Stomach (tissue), 9 donors: ENCODE data around the gene TRAF3IP3. TPM values are rescaled to one million over a fixed set of nuclear protein-coding genes. Genes with fewer than 3 reads are reported as not detected.

Source experiments
- DNase-seq, 2 donors: peaks; one replicate each; pipeline versions ENCODE4 v3.0.0 to v3.0.0-alpha.2; 2013 to 2019
- H3K27ac ChIP-seq, 5 donors: fragments of 200-600 bp in 4 of 5; sonication (generic) in 4 of 5; one replicate each; pipeline ENCODE4 v1.5.1; 2013 to 2019; ENCODE audit warnings: mild to moderate bottlenecking in 1 of 5, moderate library complexity in 1 of 5
- H3K27me3 ChIP-seq, 3 donors: fragments of 200-600 bp; sonication (generic); one replicate each; pipeline ENCODE4 v1.5.1; 2017 to 2019; ENCODE audit warnings: mixed run types in 1 of 3
- H3K36me3 ChIP-seq, 4 donors: fragments of 200-600 bp; sonication (generic); 1 replicate in 3 of 4; 2 replicates in 1 of 4; pipeline ENCODE4 v1.5.1; 2016 to 2019
- H3K4me1 ChIP-seq, 4 donors: fragments of 200-600 bp; sonication (generic); one replicate each; pipeline ENCODE4 v1.5.1; 2016 to 2019
- H3K4me3 ChIP-seq, 4 donors: fragments of 200-600 bp; sonication (generic) in 3 of 4; one replicate each; pipeline ENCODE4 v1.5.1; 2016 to 2019; ENCODE audit warnings: mild to moderate bottlenecking in 1 of 4
- H3K9me3 ChIP-seq, 4 donors: fragments of 200-600 bp; sonication (generic); one replicate each; pipeline ENCODE4 v1.5.1; 2016 to 2019
- EP300 ChIP-seq: sonication (generic); formaldehyde crosslinking; IDR thresholded peaks from one replicate; pipeline ENCODE4 v1.6.1; 2017; ENCODE audit warnings: antibody characterized with exemption
- POLR2A ChIP-seq, 4 donors: fragments of 450-650 bp; IDR thresholded peaks; one replicate each; pipeline ENCODE4 v1.6.1; 2016; ENCODE audit warnings: antibody characterized with exemption in 4 of 4, control low read depth in 2 of 4, mild to moderate bottlenecking in 1 of 4, moderate library complexity in 1 of 4
- POLR2AphosphoS5 ChIP-seq, 3 donors: sonication (generic); formaldehyde crosslinking; IDR thresholded peaks; one replicate each; pipeline ENCODE4 v1.6.1; 2016; ENCODE audit warnings: antibody characterized with exemption in 3 of 3
- WGBS, 5 donors: extraction: QIAGEN DNeasy Blood & Tissue Kit in 3 of 5; methylation state at CpG; one replicate each; pipeline versions ENCODE4 v1.1.5 to v1.1.7; 2013 to 2018; 5-methylcytosine and 5-hydroxymethylcytosine counted together
- intact Hi-C: fragments of 100-400 bp; cut with DNase I; formaldehyde crosslinking; loops from one replicate; pipeline ENCODE4 v1.15.1; 2023; ENCODE audit warnings: low total_unique reads
- polyA plus RNA-seq, 3 donors: library from polyadenylated mRNA; stranded (reverse); fragments of 200-250 nt; gene quantifications; one replicate each; pipeline ENCODE4 v1.2.3, GENCODE V29; 2013
- total RNA-seq, 5 donors: library from RNA; depleted of rRNA; stranded (reverse); fragments of >200 nt; gene quantifications; one replicate each; pipeline versions ENCODE4 v1.1.0 to v1.2.3, GENCODE V29; 2014 to 2016
- TF ChIP-seq, protein P1 (sequence below), 7 experiments: fragments of 450-650 bp in 4 of 7; fragments of 200-600 bp in 3 of 7; sonication (generic) in 3 of 7; IDR thresholded peaks; one replicate each; pipeline ENCODE4 v1.5.1; 2016 to 2019; ENCODE audit warnings: antibody characterized with exemption in 7 of 7, control low read depth in 2 of 7, mild to moderate bottlenecking in 1 of 7
- donor health status: healthy with polysubstance abuse.
- donor health status: Bipolar disorder and iron deficiency.
- donor health status: healthy.

The TRAF3IP3 gene
- total and polyA plus RNA-seq, 8 donors = 2.2 to 9.6 (median 3.3) TPM; not detected in 1

DNA sequence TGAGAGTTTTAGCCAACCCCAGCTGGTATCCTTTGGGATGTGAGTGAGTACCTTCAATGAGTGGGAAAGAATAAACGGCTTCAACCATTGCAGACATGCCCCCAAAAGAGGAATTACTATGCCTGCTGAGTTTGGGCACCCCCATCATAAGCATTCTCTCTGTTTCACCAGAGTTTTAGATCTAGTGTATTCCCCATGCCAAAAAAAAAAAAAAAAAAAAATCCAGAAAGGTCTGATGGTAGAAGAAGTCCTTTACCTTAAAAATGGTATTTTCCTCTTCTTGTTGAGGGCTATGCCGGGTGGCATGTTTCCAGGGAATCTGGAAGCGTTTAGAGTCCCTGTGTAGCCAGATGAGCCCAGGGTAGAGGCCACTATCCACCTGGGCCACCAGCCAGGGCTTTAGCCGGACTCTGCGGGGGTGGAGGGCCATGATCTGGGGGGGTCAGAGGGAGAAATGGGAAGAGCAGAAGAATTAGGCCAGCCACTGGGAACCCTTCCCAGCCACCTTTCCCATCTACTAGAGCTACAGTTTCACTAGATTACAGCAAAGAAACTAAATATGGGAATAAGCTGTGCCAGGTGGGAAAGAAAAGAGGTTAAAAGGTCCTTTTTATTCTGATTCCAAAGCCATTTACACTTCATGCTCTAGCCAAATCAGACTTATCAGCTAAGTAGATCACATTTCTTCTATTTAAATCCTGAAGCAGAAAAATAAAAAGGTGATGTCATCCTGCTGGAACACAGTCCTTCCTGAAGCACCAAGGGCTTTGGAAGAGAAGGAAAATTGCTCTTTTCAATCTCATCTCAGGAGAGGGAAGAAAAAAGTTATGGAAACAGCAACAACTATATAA is 45.4 kb downstream of the TRAF3IP3 start:
- peak overlapping the region; percentile 59 to 89 (median 79) for H3K27ac ChIP-seq
- TF ChIP-seq POLR2AphosphoS5 (IDR thresholded peaks at IDR 0.05) (no peak), POLR2A (IDR thresholded peaks at IDR 0.05) (no peak), EP300 (no peak)
- TF ChIP-seq, protein P1, sequence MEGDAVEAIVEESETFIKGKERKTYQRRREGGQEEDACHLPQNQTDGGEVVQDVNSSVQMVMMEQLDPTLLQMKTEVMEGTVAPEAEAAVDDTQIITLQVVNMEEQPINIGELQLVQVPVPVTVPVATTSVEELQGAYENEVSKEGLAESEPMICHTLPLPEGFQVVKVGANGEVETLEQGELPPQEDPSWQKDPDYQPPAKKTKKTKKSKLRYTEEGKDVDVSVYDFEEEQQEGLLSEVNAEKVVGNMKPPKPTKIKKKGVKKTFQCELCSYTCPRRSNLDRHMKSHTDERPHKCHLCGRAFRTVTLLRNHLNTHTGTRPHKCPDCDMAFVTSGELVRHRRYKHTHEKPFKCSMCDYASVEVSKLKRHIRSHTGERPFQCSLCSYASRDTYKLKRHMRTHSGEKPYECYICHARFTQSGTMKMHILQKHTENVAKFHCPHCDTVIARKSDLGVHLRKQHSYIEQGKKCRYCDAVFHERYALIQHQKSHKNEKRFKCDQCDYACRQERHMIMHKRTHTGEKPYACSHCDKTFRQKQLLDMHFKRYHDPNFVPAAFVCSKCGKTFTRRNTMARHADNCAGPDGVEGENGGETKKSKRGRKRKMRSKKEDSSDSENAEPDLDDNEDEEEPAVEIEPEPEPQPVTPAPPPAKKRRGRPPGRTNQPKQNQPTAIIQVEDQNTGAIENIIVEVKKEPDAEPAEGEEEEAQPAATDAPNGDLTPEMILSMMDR (IDR thresholded peaks at IDR 0.05) = no peak
- DNase-seq = peak in 1 of 2 donors; percentile 40
- intact Hi-C loops = no loop called here
- peaks cover 7 to 61% (median 39%) of the 10 kb centered on the region in 4 donors for H3K4me1 ChIP-seq
- peaks cover 0 to 12% (median 7%) of the 10 kb centered on the region in 4 donors for H3K36me3 ChIP-seq
- H3K9me3 ChIP-seq = no peaks in the 10 kb centered on the region
- H3K27me3 ChIP-seq = peaks cover 0 to 11% (median 4%) of the 10 kb centered on the region in 3 donors
- no peak overlapping the region for H3K4me3 ChIP-seq
- 42 to 60% (median 49%) methylated on average over 5 of the region's 5 CpGs for WGBS, 5 donors

DNA sequence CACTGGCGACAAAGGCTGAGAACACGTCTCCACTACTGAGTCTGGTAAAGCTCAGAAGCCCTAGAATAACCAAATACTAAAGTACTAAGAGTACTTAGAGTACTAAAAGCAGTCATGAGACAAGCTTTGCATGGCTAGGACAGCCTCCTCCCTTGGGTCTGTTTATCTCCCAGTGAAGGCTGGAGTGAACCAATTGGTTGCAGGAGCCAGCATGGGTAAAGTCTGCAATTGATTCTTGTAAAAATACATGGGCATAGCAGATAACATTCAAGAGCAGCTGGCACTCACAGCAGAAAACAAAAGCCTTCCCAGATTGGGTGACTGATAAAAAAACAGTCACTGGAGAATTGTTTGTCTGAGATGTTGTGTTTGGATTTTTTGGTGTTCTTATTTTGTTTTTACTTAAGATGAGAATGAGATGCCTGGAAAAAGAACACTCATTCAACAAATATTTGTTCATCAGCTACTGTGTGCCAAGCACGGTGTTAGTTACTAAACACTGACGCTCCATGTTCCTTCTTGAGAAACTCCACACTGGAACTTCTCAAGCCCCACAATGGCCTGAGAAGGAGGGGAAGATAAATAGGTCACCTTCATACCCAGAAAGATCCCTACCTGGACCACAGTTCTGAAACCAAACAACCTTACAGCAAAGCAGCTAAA is 46.4 kb downstream of the TRAF3IP3 start:
- WGBS, 5 donors = 38 to 78% (median 44%) methylated on average over 4 of the region's 4 CpGs
- H3K27ac ChIP-seq = peak overlapping the region; percentile 59 to 89 (median 80)
- H3K4me3 ChIP-seq = peak overlapping the region in 1 of 4 donors; percentile 51
- DNase-seq = peak in 1 of 2 donors; percentile 59
- H3K9me3 ChIP-seq = no peaks in the 10 kb centered on the region
- peaks cover 0 to 13% (median 4%) of the 10 kb centered on the region in 3 donors for H3K27me3 ChIP-seq
- TF ChIP-seq EP300 (no peak), POLR2A (IDR thresholded peaks at IDR 0.05) (peak in 1 of 4 donors; percentile 9), POLR2AphosphoS5 (IDR thresholded peaks at IDR 0.05) (peak in 1 of 3 donors; percentile 21)
- H3K36me3 ChIP-seq = peaks cover 0 to 11% (median 6%) of the 10 kb centered on the region in 4 donors
- peaks cover 10 to 59% (median 40%) of the 10 kb centered on the region in 4 donors for H3K4me1 ChIP-seq
- intact Hi-C loops = no loop called here

DNA sequence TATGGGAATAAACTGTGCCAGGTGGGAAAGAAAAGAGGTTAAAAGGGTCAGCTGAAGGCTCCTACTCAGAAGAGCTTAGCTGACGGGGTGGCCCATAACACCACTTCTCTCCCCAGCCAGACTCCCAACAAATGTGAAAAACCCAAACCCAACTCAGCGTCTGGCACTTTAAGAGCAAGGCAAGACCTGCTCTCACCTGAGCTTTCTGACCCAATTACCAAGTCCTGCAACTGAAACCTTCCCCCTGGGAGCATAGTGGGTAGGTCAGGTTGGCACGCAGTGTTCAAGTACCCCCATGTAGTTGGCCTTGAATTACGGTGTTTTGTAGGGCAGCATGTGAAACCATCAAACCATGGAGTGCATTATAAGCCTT is 46.9 kb downstream of the TRAF3IP3 start:
- intact Hi-C loops = no loop called here
- no peaks in the 10 kb centered on the region for H3K9me3 ChIP-seq
- peaks cover 0 to 13% (median 4%) of the 10 kb centered on the region in 3 donors for H3K27me3 ChIP-seq
- peak overlapping the region in 1 of 4 donors; percentile 51 for H3K4me3 ChIP-seq
- peak overlapping the region; percentile 58 to 89 (median 74) for H3K27ac ChIP-seq
- H3K36me3 ChIP-seq = peaks cover 0 to 11% (median 6%) of the 10 kb centered on the region in 4 donors
- TF ChIP-seq POLR2AphosphoS5 (IDR thresholded peaks at IDR 0.05) (no peak), POLR2A (IDR thresholded peaks at IDR 0.05) (no peak), EP300 (no peak)
- TF ChIP-seq, protein P1 (IDR thresholded peaks at IDR 0.05) = no peak
- peaks cover 10 to 56% (median 36%) of the 10 kb centered on the region in 4 donors for H3K4me1 ChIP-seq
- no peak for DNase-seq
- 67 to 86% (median 78%) methylated on average over 3 to 4 of the region's 4 CpGs for WGBS, 5 donors

DNA sequence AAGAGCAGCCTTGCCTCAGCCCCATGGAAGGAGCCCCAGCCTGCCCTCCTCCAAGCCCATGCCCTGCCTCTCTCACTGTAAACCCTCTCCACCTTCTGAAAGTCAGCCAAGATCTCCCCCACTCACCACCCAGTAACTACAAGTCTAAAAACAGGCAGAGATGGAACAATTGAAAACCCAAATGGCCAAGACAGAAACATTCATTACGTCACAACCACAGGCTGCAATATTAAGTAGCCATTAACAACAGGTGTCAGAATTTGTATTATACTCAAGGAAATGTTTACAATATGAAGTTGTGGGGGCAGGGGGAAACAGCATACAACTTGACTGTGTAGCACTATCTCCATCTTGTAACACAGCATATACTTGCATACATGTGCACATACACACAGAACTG is 47.7 kb downstream of the TRAF3IP3 start:
- DNase-seq = no peak
- peaks cover 10 to 51% (median 29%) of the 10 kb centered on the region in 4 donors for H3K4me1 ChIP-seq
- H3K9me3 ChIP-seq = no peaks in the 10 kb centered on the region
- H3K4me3 ChIP-seq = peak overlapping the region in 1 of 4 donors; percentile 51
- H3K27ac ChIP-seq = peak overlapping the region; percentile 26 to 89 (median 74)
- TF ChIP-seq POLR2AphosphoS5 (IDR thresholded peaks at IDR 0.05) = no peak
- TF ChIP-seq, protein P1 (IDR thresholded peaks at IDR 0.05) = no peak
- no peak for TF ChIP-seq EP300
- no peak for TF ChIP-seq POLR2A (IDR thresholded peaks at IDR 0.05)
- intact Hi-C loops = no loop called here
- peaks cover 0 to 11% (median 6%) of the 10 kb centered on the region in 4 donors for H3K36me3 ChIP-seq
- WGBS, 5 donors = 41 to 78% (median 53%) methylated on average over 1 of the region's 1 CpG
- H3K27me3 ChIP-seq = peaks cover 0 to 13% (median 4%) of the 10 kb centered on the region in 3 donors
